HG03342 (cell line): ENCODE results near the gene MCAM.

ENCODE experiments used
- ATAC-seq: cut with Tn5 transposase; IDR thresholded peaks from one replicate; pipeline ENCODE4 v1.9.1; 2021; ENCODE audit warnings: mild to moderate bottlenecking, moderate library complexity; ENCODE audit not compliant: unreplicated experiment

MCAM gene

GRCh38 chr11:119332111-119332765 is 15.3 kb upstream of the MCAM start:
- ATAC-seq = no peak

GRCh38 chr11:119330237-119330636 is 13.3 kb upstream of the MCAM start:
- no peak for ATAC-seq

- ATAC-seq = no peak
These were observed 12.4 kb upstream of the MCAM start for GRCh38 chr11:119329320-119329719.

DNA sequence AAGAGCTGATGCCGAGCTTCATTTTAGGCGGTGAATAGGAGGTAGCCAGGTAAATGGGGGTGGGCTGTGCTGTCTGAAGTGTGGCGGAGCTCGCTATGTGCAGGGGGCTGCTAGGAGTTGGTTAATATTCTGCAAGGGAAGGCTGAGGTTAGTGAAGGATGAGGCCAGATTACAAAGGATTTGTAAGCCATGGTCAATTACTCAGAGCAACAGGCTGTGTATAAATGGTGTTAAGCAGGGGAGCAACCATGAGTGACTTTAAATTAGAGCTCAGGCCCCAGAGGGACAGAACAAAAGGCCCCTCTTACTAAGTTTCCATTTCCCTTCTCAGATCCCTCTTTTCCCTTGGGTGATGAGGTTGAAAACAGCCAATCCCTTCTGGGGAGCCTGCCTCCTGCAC is 7.3 kb upstream of the MCAM start:
- ATAC-seq = no peak

- ATAC-seq = no peak
These were observed 6.7 kb upstream of the MCAM start for GRCh38 chr11:119323532-119324033.

DNA sequence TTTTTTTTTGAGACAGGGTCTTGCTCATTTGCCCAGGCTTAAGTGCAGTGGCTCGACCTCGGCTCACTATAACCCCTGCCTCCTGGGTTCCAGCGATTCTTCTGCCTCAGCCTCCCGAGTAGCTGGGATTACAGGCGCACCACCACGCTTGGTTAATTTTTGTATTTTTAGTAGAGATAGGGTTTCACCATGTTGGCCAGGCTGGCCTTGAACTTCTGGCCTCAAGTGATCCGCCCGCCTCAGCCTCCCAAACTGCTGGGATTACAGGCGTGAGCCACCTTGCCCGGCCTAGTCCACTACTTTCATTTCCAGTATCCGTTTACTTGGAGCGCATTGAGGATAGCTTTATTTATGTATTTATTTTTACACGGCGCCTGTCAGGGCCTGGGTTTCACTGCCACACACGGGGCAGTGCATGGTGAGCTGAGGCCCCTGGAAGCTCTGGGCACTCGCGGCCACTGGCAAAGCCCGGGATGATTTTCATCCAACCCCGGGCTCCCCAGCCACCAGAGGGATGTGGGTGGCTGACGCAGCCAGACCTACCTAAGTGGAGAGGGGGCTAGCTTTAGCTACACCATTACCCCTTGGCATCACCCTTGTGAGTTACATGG is 6.1 kb upstream of the MCAM start:
- ATAC-seq = no peak

DNA sequence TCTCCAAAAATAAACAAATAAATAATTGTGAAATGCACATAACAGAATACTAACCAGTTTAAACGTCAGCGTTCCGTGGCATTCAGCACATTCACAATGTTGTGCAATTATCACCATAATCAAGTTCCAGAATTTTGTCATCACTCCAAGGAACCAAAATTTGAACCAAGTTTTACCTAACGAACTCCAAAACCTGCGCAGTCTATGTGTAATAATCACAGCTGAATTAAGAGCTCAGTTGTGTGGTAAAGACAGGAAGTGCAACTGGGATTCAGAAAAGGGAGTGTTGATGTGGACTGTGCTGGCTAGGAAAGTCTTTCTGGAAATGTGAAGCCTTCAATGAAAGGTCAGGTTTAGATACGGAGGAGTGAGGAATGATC is 5.4 kb upstream of the MCAM start:
- no peak for ATAC-seq

GRCh38 chr11:119320776-119321524 is 4.0 kb upstream of the MCAM start:
- peak; percentile 55 for ATAC-seq

- ATAC-seq = no peak
These were observed 3.4 kb upstream of the MCAM start for GRCh38 chr11:119320240-119320775.

DNA sequence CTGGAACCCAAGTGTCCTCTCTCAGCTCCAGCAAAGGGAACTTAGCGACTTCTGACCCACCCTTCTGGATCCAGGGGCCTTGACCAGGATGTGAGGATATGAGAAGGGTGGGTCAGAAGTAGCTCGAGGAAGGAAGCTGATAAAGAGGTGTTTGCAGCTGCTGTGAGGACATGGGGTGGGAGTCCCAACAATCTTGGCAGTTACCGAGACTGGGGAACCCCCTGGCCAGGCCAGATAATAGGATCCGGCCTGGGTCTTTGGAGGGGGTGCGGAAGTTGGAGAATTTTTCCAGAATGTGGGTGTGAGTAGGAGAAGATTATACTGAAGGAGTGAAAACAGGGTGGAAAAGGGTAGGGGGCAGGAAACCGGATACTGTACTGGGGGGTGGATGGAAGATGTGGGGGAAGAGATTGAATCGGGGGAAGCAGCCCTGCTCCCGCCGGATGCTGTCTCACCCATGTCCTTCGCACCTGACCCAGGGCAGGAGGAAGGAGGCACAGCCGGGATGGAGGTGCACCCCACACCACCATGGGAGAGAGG is 2.8 kb upstream of the MCAM start:
- no peak for ATAC-seq

- ATAC-seq = no peak
These were observed 2.3 kb upstream of the MCAM start for GRCh38 chr11:119319136-119319699.

- ATAC-seq = no peak
These were observed 1.6 kb upstream of the MCAM start for GRCh38 chr11:119318240-119319135.

GRCh38 chr11:119317592-119318239 is 786 bp upstream of the MCAM start:
- ATAC-seq = no peak

DNA sequence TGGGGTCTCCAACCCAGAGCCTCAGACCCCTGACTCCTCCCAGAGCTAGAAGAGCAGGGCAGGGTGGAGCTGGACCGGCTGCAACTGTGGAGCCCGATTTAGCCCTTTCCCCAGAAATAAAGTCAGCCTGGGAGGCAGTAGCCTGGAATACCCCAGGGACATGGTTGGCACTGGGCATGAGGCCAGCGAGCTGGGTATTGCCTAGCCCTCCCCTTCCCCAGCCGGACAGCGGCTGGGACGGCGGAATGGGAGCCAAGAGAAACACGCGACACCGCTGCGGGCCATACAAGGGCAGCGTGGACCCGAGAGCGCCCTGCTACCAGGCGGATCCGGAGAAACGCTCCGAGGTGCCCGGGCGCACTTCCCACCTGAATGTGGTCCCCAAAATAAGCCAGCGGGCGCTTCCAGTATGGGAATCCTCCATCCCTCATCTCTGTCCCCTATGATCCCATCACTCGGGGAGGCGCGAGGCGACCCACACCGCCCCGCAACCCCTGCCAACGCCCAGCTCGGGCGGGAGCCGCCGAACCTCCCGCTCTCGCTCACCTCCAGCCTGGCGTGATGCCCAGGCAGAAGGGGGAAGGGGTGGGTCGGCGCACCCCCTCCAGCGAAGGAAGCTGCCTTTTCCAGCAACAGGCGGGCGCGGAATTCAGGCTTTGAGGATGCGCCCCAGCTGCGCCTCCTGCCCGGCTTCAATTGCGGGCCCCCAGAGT is 758 bp downstream of the MCAM start:
- ATAC-seq = no peak

DNA sequence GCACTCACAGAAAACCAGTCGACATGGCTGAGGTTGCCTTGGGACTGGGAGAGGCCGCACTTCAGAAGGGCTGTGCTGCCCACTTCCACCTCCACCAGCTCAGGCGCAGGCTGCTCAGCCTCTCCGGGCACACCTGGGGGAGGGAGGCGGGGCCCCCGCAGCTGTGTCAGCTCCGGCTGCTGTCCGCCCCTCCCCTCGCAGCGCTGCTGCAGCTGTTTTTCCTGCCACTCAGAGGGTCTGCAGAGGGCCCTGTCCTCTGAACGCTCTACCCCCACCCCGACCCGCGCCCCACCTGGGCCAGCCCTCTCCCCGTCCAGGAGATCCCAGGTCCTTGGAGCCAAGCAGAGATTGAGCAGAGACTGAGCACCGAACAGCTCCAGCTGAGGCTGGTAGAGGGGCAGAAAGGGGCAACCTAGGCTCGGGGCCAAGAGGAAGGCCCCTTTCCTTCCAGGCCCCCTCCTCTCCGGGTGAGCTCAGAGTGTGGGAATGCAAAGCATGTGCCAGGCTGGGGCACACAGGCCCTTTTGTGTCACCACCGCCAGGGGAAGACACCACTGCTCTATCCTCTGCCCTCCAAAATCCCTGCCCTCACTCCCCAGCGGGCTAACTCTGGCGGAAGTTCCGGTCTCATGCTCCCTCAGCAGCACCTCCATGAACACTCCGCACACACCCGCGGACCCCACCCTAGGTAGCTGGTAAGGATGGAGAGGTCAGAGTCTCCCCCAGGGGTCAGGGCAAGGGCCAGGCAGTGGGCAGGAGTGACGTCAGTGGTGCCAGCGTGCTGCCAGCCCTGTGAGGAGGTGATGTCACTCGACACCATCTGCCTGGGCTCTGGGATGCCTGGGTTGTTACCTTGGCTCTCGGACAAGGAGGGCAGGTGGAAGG is 1.6 kb downstream of the MCAM start:
- no peak for ATAC-seq

GRCh38 chr11:119314726-119315125 is 2.2 kb downstream of the MCAM start:
- ATAC-seq = no peak

DNA sequence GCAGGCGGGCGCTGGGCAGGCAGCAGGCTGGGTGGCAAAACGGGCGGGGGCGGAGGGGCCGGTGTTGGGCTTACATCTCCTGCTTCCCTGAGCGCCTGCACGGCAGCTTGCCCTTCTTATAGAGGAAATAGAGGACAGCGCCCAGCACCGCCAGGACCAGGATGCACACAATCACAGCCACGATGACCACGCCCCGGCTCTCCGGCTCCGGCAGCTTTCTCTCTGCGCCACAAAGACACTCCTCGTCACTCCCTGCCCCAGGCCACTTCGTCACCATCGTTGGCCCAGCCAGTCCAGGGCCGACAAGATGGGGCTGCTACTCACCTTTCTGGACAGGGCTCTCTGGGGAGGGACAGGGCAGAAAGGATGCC is 6.3 kb downstream of the MCAM start:
- ATAC-seq = no peak
